ENCODE results near the gene PLEKHA1.

The PLEKHA1 gene

GRCh38 chr10:122333037-122333436 is 41.5 kb upstream of the PLEKHA1 start:
- no peak overlapping the region for H3K27ac ChIP-seq (ENCODE audit: low read depth, low read length)
- no peak overlapping the region for H3K9ac ChIP-seq (ENCODE audit: low read length in 5 of 5)
- H3K36me3 ChIP-seq (ENCODE audit: control insufficient read depth in 5 of 5, insufficient read depth in 5 of 5, low read length in 5 of 5), result no peaks in the 10 kb centered on the region
- H3K4me1 ChIP-seq (ENCODE audit: control insufficient read depth in 5 of 5, insufficient read depth in 5 of 5, low read length in 5 of 5), result peaks cover 0 to 3% (median 0%) of the 10 kb centered on the region in 5 donors
- H3K9me3 ChIP-seq (ENCODE audit: control insufficient read depth in 5 of 5, low read length in 5 of 5), result no peaks in the 10 kb centered on the region
- no peak overlapping the region for H3K4me3 ChIP-seq (ENCODE audit: low read depth in 1 of 5, low read length in 5 of 5)
- peaks cover 0 to 8% (median 6%) of the 10 kb centered on the region in 5 donors for H3K27me3 ChIP-seq (ENCODE audit: control insufficient read depth in 5 of 5, insufficient read depth in 4 of 5, low read length in 5 of 5)

GRCh38 chr10:122336332-122336731 is 38.2 kb upstream of the PLEKHA1 start:
- no peaks in the 10 kb centered on the region for H3K4me1 ChIP-seq (ENCODE audit: control insufficient read depth in 5 of 5, insufficient read depth in 5 of 5, low read length in 5 of 5)
- no peak overlapping the region for H3K27ac ChIP-seq (ENCODE audit: low read depth, low read length)
- H3K27me3 ChIP-seq (ENCODE audit: control insufficient read depth in 5 of 5, insufficient read depth in 4 of 5, low read length in 5 of 5), result peaks cover 0 to 5% (median 0%) of the 10 kb centered on the region in 5 donors
- H3K36me3 ChIP-seq (ENCODE audit: control insufficient read depth in 5 of 5, insufficient read depth in 5 of 5, low read length in 5 of 5), result no peaks in the 10 kb centered on the region
- no peak overlapping the region for H3K9ac ChIP-seq (ENCODE audit: low read length in 5 of 5)
- H3K9me3 ChIP-seq (ENCODE audit: control insufficient read depth in 5 of 5, low read length in 5 of 5), result no peaks in the 10 kb centered on the region
- H3K4me3 ChIP-seq (ENCODE audit: low read depth in 1 of 5, low read length in 5 of 5), result no peak overlapping the region

- H3K27me3 ChIP-seq (ENCODE audit: control insufficient read depth in 5 of 5, insufficient read depth in 4 of 5, low read length in 5 of 5), result peaks cover 0 to 3% (median 0%) of the 10 kb centered on the region in 5 donors
- H3K9ac ChIP-seq (ENCODE audit: low read length in 5 of 5), result no peak overlapping the region
- H3K4me1 ChIP-seq (ENCODE audit: control insufficient read depth in 5 of 5, insufficient read depth in 5 of 5, low read length in 5 of 5), result no peaks in the 10 kb centered on the region
- no peak overlapping the region for H3K27ac ChIP-seq (ENCODE audit: low read depth, low read length)
- H3K36me3 ChIP-seq (ENCODE audit: control insufficient read depth in 5 of 5, insufficient read depth in 5 of 5, low read length in 5 of 5), result no peaks in the 10 kb centered on the region
- no peaks in the 10 kb centered on the region for H3K9me3 ChIP-seq (ENCODE audit: control insufficient read depth in 5 of 5, low read length in 5 of 5)
- no peak overlapping the region for H3K4me3 ChIP-seq (ENCODE audit: low read depth in 1 of 5, low read length in 5 of 5)
Observed at GRCh38 chr10:122336961-122337360, 37.5 kb upstream of the PLEKHA1 start.

- H3K27me3 ChIP-seq (ENCODE audit: control insufficient read depth in 5 of 5, insufficient read depth in 4 of 5, low read length in 5 of 5), result no peaks in the 10 kb centered on the region
- H3K4me1 ChIP-seq (ENCODE audit: control insufficient read depth in 5 of 5, insufficient read depth in 5 of 5, low read length in 5 of 5), result no peaks in the 10 kb centered on the region
- no peaks in the 10 kb centered on the region for H3K36me3 ChIP-seq (ENCODE audit: control insufficient read depth in 5 of 5, insufficient read depth in 5 of 5, low read length in 5 of 5)
- no peak overlapping the region for H3K27ac ChIP-seq (ENCODE audit: low read depth, low read length)
- H3K4me3 ChIP-seq (ENCODE audit: low read depth in 1 of 5, low read length in 5 of 5), result no peak overlapping the region
- no peak overlapping the region for H3K9ac ChIP-seq (ENCODE audit: low read length in 5 of 5)
- no peaks in the 10 kb centered on the region for H3K9me3 ChIP-seq (ENCODE audit: control insufficient read depth in 5 of 5, low read length in 5 of 5)
Observed at GRCh38 chr10:122338609-122339441, 35.7 kb upstream of the PLEKHA1 start.

- Histone ChIP-seq H3K36me3 (ENCODE audit: control insufficient read depth in 5 of 5, insufficient read depth in 5 of 5, low read length in 5 of 5) (no peaks in the 10 kb centered on the region), H3K9ac (ENCODE audit: low read length in 5 of 5) (no peak overlapping the region), H3K4me1 (ENCODE audit: control insufficient read depth in 5 of 5, insufficient read depth in 5 of 5, low read length in 5 of 5) (no peaks in the 10 kb centered on the region), H3K4me3 (ENCODE audit: low read depth in 1 of 5, low read length in 5 of 5) (no peak overlapping the region), H3K27me3 (ENCODE audit: control insufficient read depth in 5 of 5, insufficient read depth in 4 of 5, low read length in 5 of 5) (no peaks in the 10 kb centered on the region), H3K9me3 (ENCODE audit: control insufficient read depth in 5 of 5, low read length in 5 of 5) (no peaks in the 10 kb centered on the region), H3K27ac (ENCODE audit: low read depth, low read length) (no peak overlapping the region)
Observed at GRCh38 chr10:122341141-122341810, 33.2 kb upstream of the PLEKHA1 start.

- Histone ChIP-seq H3K4me3 (ENCODE audit: low read depth in 1 of 5, low read length in 5 of 5) (no peak overlapping the region), H3K27me3 (ENCODE audit: control insufficient read depth in 5 of 5, insufficient read depth in 4 of 5, low read length in 5 of 5) (no peaks in the 10 kb centered on the region), H3K9ac (ENCODE audit: low read length in 5 of 5) (no peak overlapping the region), H3K36me3 (ENCODE audit: control insufficient read depth in 5 of 5, insufficient read depth in 5 of 5, low read length in 5 of 5) (no peaks in the 10 kb centered on the region), H3K4me1 (ENCODE audit: control insufficient read depth in 5 of 5, insufficient read depth in 5 of 5, low read length in 5 of 5) (no peaks in the 10 kb centered on the region), H3K27ac (ENCODE audit: low read depth, low read length) (no peak overlapping the region), H3K9me3 (ENCODE audit: control insufficient read depth in 5 of 5, low read length in 5 of 5) (peaks cover 0 to 3% (median 0%) of the 10 kb centered on the region in 5 donors)
Observed at GRCh38 chr10:122342293-122343134, 32.0 kb upstream of the PLEKHA1 start.

- no peak overlapping the region for H3K4me3 ChIP-seq (ENCODE audit: low read depth in 1 of 5, low read length in 5 of 5)
- no peak overlapping the region for H3K9ac ChIP-seq (ENCODE audit: low read length in 5 of 5)
- no peaks in the 10 kb centered on the region for H3K4me1 ChIP-seq (ENCODE audit: control insufficient read depth in 5 of 5, insufficient read depth in 5 of 5, low read length in 5 of 5)
- peaks cover 0 to 3% (median 0%) of the 10 kb centered on the region in 5 donors for H3K9me3 ChIP-seq (ENCODE audit: control insufficient read depth in 5 of 5, low read length in 5 of 5)
- no peak overlapping the region for H3K27ac ChIP-seq (ENCODE audit: low read depth, low read length)
- no peaks in the 10 kb centered on the region for H3K36me3 ChIP-seq (ENCODE audit: control insufficient read depth in 5 of 5, insufficient read depth in 5 of 5, low read length in 5 of 5)
- no peaks in the 10 kb centered on the region for H3K27me3 ChIP-seq (ENCODE audit: control insufficient read depth in 5 of 5, insufficient read depth in 4 of 5, low read length in 5 of 5)
Observed at GRCh38 chr10:122343135-122343800, 31.2 kb upstream of the PLEKHA1 start.

GRCh38 chr10:122343936-122344335 is 30.6 kb upstream of the PLEKHA1 start:
- Histone ChIP-seq H3K27ac (ENCODE audit: low read depth, low read length) (no peak overlapping the region), H3K9ac (ENCODE audit: low read length in 5 of 5) (no peak overlapping the region), H3K4me3 (ENCODE audit: low read depth in 1 of 5, low read length in 5 of 5) (no peak overlapping the region), H3K27me3 (ENCODE audit: control insufficient read depth in 5 of 5, insufficient read depth in 4 of 5, low read length in 5 of 5) (no peaks in the 10 kb centered on the region), H3K4me1 (ENCODE audit: control insufficient read depth in 5 of 5, insufficient read depth in 5 of 5, low read length in 5 of 5) (no peaks in the 10 kb centered on the region), H3K36me3 (ENCODE audit: control insufficient read depth in 5 of 5, insufficient read depth in 5 of 5, low read length in 5 of 5) (no peaks in the 10 kb centered on the region), H3K9me3 (ENCODE audit: control insufficient read depth in 5 of 5, low read length in 5 of 5) (peaks cover 0 to 3% (median 0%) of the 10 kb centered on the region in 5 donors)

GRCh38 chr10:122344741-122345258 is 29.7 kb upstream of the PLEKHA1 start:
- Histone ChIP-seq H3K4me3 (ENCODE audit: low read depth in 1 of 5, low read length in 5 of 5) (no peak overlapping the region), H3K27ac (ENCODE audit: low read depth, low read length) (no peak overlapping the region), H3K9ac (ENCODE audit: low read length in 5 of 5) (no peak overlapping the region)

More at GRCh38 chr10:122344741-122345258, 29.7 kb upstream of the PLEKHA1 start:
- H3K4me1 ChIP-seq (ENCODE audit: control insufficient read depth in 5 of 5, insufficient read depth in 5 of 5, low read length in 5 of 5), result no peaks in the 10 kb centered on the region
- H3K9me3 ChIP-seq (ENCODE audit: control insufficient read depth in 5 of 5, low read length in 5 of 5), result peaks cover 0 to 3% (median 0%) of the 10 kb centered on the region in 5 donors
- no peaks in the 10 kb centered on the region for H3K36me3 ChIP-seq (ENCODE audit: control insufficient read depth in 5 of 5, insufficient read depth in 5 of 5, low read length in 5 of 5)
- no peaks in the 10 kb centered on the region for H3K27me3 ChIP-seq (ENCODE audit: control insufficient read depth in 5 of 5, insufficient read depth in 4 of 5, low read length in 5 of 5)
